Rectal smooth muscle tissue (tissue), 1 donor: ENCODE results near the gene TMTC2.

Experiments
- H3K27ac ChIP-seq: one replicate; pipeline ENCODE4 v1.7.0; 2013; ENCODE audit warnings: low read depth, low read length, inconsistent platforms
- H3K27me3 ChIP-seq: one replicate; pipeline ENCODE4 v1.7.0; 2013; ENCODE audit warnings: low read length; ENCODE audit not compliant: control insufficient read depth, insufficient read depth
- H3K36me3 ChIP-seq: one replicate; pipeline ENCODE4 v1.7.0; 2013; ENCODE audit warnings: low read length; ENCODE audit not compliant: control insufficient read depth, insufficient read depth
- H3K4me1 ChIP-seq: one replicate; pipeline ENCODE4 v1.7.0; 2013; ENCODE audit warnings: low read length; ENCODE audit not compliant: control insufficient read depth, insufficient read depth
- H3K4me3 ChIP-seq: one replicate; pipeline ENCODE4 v1.7.0; 2013; ENCODE audit warnings: low read length
- H3K9ac ChIP-seq: one replicate; pipeline ENCODE4 v1.7.0; 2013; ENCODE audit warnings: low read length

Gene TMTC2

GRCh38 chr12:83077041-83077440 lies 390.3 kb downstream of the TMTC2 start:
- no peaks in the 10 kb centered on the region for H3K36me3 ChIP-seq
- H3K4me1 ChIP-seq: peaks cover under 1% of the 10 kb centered on the region
- no peak overlapping the region for H3K4me3 ChIP-seq
- no peak overlapping the region for H3K27ac ChIP-seq
- no peaks in the 10 kb centered on the region for H3K27me3 ChIP-seq
- no peak overlapping the region for H3K9ac ChIP-seq

DNA sequence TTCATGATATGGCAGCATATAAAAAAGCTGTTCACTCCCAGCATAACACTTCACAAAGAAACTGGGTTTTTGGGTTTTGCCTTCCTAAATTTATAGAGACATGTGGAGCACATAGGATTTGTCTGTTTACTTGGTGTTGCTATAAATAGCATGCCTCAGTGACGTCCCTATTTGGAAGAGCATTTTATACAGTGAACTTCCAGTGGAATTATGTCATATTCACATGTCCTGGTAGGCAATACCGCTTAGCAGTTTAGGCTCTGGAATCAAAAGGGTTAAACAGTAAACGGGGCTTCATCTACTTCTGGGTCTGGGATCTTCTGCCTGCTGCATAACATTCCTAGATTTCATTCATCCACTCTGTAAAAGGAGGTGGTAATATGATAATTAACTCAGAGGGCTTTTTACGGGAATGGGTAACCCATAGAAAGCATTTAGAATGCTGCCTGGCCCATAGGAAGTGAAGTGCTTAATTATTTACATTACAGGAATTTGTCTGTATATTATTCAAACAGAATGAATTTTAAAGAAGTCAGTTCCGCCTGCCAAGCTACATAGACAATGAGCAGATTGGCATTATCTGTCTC lies 396.1 kb downstream of the TMTC2 start:
- no peak overlapping the region for H3K9ac ChIP-seq
- H3K4me1 ChIP-seq: peaks cover 13% of the 10 kb centered on the region
- H3K27ac ChIP-seq: no peak overlapping the region
- H3K27me3 ChIP-seq: no peaks in the 10 kb centered on the region
- H3K4me3 ChIP-seq: no peak overlapping the region
- H3K36me3 ChIP-seq: no peaks in the 10 kb centered on the region

DNA sequence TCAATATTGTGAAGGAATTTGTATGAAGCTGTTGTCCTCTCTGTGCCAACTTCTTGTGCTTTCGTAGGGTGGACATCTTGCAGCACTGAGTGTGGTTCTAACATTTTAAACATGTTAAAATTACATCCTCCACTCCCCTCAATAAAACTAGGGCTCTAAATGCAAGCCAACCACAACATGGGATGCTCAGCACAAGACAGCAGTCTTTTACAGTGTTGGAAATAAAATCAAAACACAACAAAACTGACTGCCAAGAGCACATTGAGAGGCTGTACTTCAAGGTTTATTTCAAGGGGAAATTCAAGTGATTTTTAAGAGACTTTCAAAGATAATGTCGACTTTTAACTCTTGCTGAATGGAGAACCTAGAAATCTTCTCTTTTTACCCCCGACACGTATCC lies 396.9 kb downstream of the TMTC2 start:
- H3K27ac ChIP-seq: no peak overlapping the region
- H3K4me1 ChIP-seq: peaks cover 13% of the 10 kb centered on the region

GRCh38 chr12:83084516-83085234 lies 398.0 kb downstream of the TMTC2 start:
- H3K27me3 ChIP-seq: no peaks in the 10 kb centered on the region
- H3K4me1 ChIP-seq: peaks cover 13% of the 10 kb centered on the region
- no peak overlapping the region for H3K27ac ChIP-seq
- no peak overlapping the region for H3K9ac ChIP-seq
- no peaks in the 10 kb centered on the region for H3K36me3 ChIP-seq
- H3K4me3 ChIP-seq: no peak overlapping the region

More for the DNA sequence above, 396.9 kb downstream of the TMTC2 start:
- no peaks in the 10 kb centered on the region for H3K36me3 ChIP-seq
- H3K27me3 ChIP-seq: no peaks in the 10 kb centered on the region
- H3K9ac ChIP-seq: no peak overlapping the region
- no peak overlapping the region for H3K4me3 ChIP-seq

GRCh38 chr12:83086023-83086422 lies 399.3 kb downstream of the TMTC2 start:
- no peaks in the 10 kb centered on the region for H3K27me3 ChIP-seq
- H3K27ac ChIP-seq: no peak overlapping the region
- H3K4me1 ChIP-seq: peaks cover 13% of the 10 kb centered on the region
- H3K4me3 ChIP-seq: no peak overlapping the region
- no peak overlapping the region for H3K9ac ChIP-seq
- H3K36me3 ChIP-seq: no peaks in the 10 kb centered on the region

- H3K27ac ChIP-seq: no peak overlapping the region
- no peaks in the 10 kb centered on the region for H3K27me3 ChIP-seq
- H3K9ac ChIP-seq: no peak overlapping the region
- no peaks in the 10 kb centered on the region for H3K36me3 ChIP-seq
- H3K4me1 ChIP-seq: no peaks in the 10 kb centered on the region
- no peak overlapping the region for H3K4me3 ChIP-seq
These were observed 402.9 kb downstream of the TMTC2 start for GRCh38 chr12:83089575-83089974.

DNA sequence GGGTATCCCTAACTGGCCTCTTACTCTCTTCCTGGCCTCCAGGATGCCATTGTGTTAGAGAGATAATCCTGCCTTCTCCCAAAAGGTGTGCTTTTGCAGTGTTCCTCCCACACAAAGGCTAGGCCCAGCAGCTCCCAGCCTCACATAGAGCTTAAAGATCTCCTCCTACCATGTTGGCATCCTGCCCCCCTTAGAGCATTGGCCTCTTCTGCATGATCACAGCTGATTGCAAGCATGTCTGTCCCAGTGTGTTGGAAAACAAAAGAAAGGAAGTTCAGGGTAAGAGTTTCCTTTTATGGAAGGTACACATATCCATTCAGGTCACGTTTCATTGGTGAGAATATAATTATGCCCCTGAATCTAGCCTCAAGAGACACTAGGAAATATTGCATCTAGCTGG lies 405.4 kb downstream of the TMTC2 start:
- Histone ChIP-seq H3K4me3 (no peak overlapping the region), H3K36me3 (no peaks in the 10 kb centered on the region), H3K27ac (no peak overlapping the region), H3K4me1 (no peaks in the 10 kb centered on the region), H3K27me3 (no peaks in the 10 kb centered on the region), H3K9ac (no peak overlapping the region)

- H3K36me3 ChIP-seq: no peaks in the 10 kb centered on the region
- H3K9ac ChIP-seq: no peak overlapping the region
- no peak overlapping the region for H3K27ac ChIP-seq
- no peak overlapping the region for H3K4me3 ChIP-seq
- no peaks in the 10 kb centered on the region for H3K4me1 ChIP-seq
- H3K27me3 ChIP-seq: no peaks in the 10 kb centered on the region
These were observed 405.9 kb downstream of the TMTC2 start for GRCh38 chr12:83092606-83093005.

GRCh38 chr12:83093426-83093825 lies 406.7 kb downstream of the TMTC2 start:
- Histone ChIP-seq H3K4me1 (no peaks in the 10 kb centered on the region), H3K36me3 (no peaks in the 10 kb centered on the region), H3K4me3 (no peak overlapping the region), H3K9ac (no peak overlapping the region), H3K27ac (no peak overlapping the region), H3K27me3 (no peaks in the 10 kb centered on the region)

DNA sequence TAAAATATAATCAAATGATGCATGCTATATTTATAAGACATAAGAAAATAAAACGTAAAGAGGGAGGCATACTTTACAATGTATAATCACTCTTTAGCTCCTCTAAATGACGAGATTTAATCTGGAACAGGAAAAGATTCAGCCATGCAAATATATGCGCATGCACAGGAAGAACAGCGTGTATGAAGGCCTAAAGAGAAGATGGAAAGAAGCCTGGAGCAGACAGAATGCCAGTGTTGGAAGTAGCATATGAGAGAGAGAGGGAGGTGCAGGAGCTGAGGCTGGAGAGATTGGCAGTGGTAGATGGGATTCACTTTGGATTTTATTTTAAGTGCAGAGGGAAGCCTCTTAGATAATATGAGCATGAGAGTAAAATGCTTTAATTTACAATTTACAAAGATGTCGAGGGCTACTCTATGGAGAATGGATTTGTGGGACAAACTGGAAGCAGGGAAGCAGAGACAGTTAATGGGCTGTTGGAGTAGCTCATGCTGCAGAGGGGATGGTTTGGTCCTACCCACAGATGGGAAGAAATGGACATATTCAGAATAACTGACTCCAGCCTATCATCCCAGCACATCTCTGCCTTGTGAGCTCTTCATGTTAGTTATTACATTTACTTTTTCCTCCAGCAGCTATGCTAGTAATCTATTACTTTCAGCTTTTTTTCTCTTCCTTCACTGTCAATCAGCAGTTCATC lies 411.1 kb downstream of the TMTC2 start:
- H3K27ac ChIP-seq: no peak overlapping the region
- no peak overlapping the region for H3K9ac ChIP-seq
- H3K27me3 ChIP-seq: no peaks in the 10 kb centered on the region
- no peaks in the 10 kb centered on the region for H3K36me3 ChIP-seq
- no peak overlapping the region for H3K4me3 ChIP-seq
- H3K4me1 ChIP-seq: no peaks in the 10 kb centered on the region

- Histone ChIP-seq H3K4me1 (no peaks in the 10 kb centered on the region), H3K27me3 (no peaks in the 10 kb centered on the region), H3K27ac (no peak overlapping the region), H3K36me3 (no peaks in the 10 kb centered on the region), H3K4me3 (no peak overlapping the region), H3K9ac (no peak overlapping the region)
These were observed 412.7 kb downstream of the TMTC2 start for GRCh38 chr12:83099436-83099835.

GRCh38 chr12:83102499-83102898 lies 415.8 kb downstream of the TMTC2 start:
- Histone ChIP-seq H3K9ac (no peak overlapping the region), H3K4me1 (no peaks in the 10 kb centered on the region), H3K36me3 (no peaks in the 10 kb centered on the region), H3K27me3 (no peaks in the 10 kb centered on the region), H3K27ac (no peak overlapping the region), H3K4me3 (no peak overlapping the region)
